Measurements from ENCODE around the gene WWP2.
"Not testable (repeated sequence)": the region's sequence is repeated elsewhere in the genome, so short reads cannot be mapped to it uniquely, and the experiment has no call there.

Gene WWP2

DNA sequence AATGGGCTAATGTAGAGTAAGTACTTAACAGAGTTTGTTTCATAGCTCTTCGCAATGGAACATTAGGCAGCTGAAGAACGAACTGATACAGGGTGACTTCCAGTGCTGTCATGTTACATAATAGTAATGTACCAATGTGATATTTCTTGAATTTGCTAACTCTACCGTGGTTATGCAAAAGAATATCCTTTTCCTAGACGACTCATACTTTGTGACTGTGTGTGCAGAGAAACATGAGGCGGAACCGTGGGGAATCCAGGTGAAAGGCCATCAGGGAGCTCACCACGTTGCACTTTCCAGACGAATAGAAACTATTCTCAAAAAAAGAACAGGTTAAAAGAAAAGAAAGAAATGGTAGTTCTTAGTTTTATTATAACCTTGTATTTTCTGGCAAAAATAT, 20.6 kb upstream of the WWP2 start:
- Mint-ChIP-seq H3K27me3 (no peaks in the 10 kb centered on the region), H3K27ac (no peak overlapping the region), H3K4me1 (peaks cover 12% of the 10 kb centered on the region), H3K4me3 (no peak overlapping the region), H3K9me3 (no peaks in the 10 kb centered on the region)
- DNase-seq (no peak), ATAC-seq (no peak)

DNA sequence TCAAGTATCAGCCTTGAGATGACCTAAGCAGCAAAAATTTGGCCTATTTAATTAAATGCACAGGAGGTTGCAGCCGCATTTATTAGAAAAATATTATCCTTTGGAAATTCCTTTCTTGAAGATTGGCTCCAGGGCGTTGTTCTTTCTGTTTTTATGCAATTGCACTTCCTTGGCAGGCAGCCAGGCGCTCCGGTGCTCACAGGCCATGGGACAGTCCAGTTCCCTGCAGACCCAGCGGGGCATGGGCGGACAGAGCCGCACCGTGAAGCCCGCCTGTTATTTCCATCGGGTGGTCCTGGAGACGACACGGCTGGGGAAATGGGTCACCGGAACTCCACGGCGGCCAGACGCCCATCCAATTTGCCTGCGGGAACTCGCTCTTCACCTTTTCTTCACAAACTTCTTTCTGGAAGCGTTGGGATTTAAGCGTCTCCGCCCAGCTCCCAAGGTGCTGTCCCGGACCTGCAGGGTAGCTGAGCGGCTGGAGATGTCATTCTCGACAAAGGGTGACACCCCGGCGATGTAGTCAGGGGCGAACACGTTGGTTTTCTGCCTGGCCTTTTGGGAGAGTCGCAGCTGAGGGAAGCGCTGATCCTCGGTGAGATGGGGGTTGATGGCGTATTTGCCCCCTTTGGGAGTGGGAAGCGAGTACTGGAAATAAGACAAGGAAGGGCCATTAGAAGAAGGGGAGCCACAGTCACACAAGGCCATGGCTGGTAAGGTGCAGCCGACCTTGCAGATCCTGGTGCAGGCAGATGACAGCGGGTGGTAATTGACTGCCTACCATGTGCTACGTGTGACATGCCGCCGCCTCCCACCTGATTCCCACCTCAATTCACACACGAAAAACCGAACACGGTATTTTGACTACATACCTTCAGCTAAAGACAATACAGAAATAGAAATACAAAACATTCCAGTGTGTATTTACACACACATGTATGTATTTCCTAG, 19.9 kb upstream of the WWP2 start:
- ATAC-seq (no peak), DNase-seq (no peak)
- Mint-ChIP-seq H3K4me3 (no peak overlapping the region), H3K27ac (peak overlapping the region; percentile 40 to 80), H3K9me3 (no peaks in the 10 kb centered on the region), H3K4me1 (peaks cover 12% of the 10 kb centered on the region), H3K27me3 (no peaks in the 10 kb centered on the region)

GRCh38 chr16:69744363-69745231, 17.5 kb upstream of the WWP2 start:
- no peaks in the 10 kb centered on the region for H3K27me3 Mint-ChIP-seq
- ATAC-seq: no peak
- DNase-seq: no peak
- H3K9me3 Mint-ChIP-seq: no peaks in the 10 kb centered on the region
- peak overlapping the region in 1 of 2 donors; percentile 67 for H3K27ac Mint-ChIP-seq
- H3K4me3 Mint-ChIP-seq: no peak overlapping the region
- H3K4me1 Mint-ChIP-seq: peaks cover 12% of the 10 kb centered on the region

DNA sequence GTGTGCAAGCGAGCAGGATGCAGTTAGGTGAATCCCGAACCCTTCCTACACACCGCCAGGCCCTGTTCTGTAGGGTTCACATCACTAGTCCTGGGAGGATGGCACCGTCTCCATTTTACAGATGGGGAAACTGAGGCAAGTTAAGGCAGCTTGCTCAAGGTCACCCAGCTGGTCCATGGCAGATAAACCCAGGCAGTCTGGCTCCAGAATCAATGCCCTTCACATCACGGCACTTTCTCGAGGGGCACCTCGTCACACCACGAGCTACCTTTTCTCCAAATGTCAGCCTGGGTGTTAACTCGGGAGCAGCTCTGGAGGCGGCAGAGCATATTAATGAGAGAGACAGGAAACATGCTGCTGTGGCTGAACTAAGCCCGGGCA, 16.9 kb upstream of the WWP2 start:
- Mint-ChIP-seq H3K27ac (no peak overlapping the region), H3K9me3 (no peaks in the 10 kb centered on the region), H3K4me3 (no peak overlapping the region), H3K4me1 (peaks cover 12% of the 10 kb centered on the region), H3K27me3 (no peaks in the 10 kb centered on the region)
- ATAC-seq: no peak
- no peak for DNase-seq

GRCh38 chr16:69745959-69746358, 16.2 kb upstream of the WWP2 start:
- peak overlapping the region; percentile 74 to 77 for H3K27ac Mint-ChIP-seq

GRCh38 chr16:69747115-69747514, 15.0 kb upstream of the WWP2 start:
- no peak for DNase-seq
- ATAC-seq: no peak
- Mint-ChIP-seq H3K4me1 (peaks cover 16% of the 10 kb centered on the region), H3K4me3 (no peak overlapping the region), H3K27me3 (no peaks in the 10 kb centered on the region), H3K9me3 (no peaks in the 10 kb centered on the region), H3K27ac (peak overlapping the region in 1 of 2 donors; percentile 44)

More at GRCh38 chr16:69745959-69746358, 16.2 kb upstream of the WWP2 start:
- ATAC-seq: no peak
- DNase-seq: no peak
- Mint-ChIP-seq H3K4me1 (peaks cover 12% of the 10 kb centered on the region), H3K27me3 (no peaks in the 10 kb centered on the region), H3K9me3 (no peaks in the 10 kb centered on the region), H3K4me3 (no peak overlapping the region)

GRCh38 chr16:69748694-69749345, 13.3 kb upstream of the WWP2 start:
- Mint-ChIP-seq H3K4me3 (no peak overlapping the region), H3K27me3 (no peaks in the 10 kb centered on the region), H3K9me3 (no peaks in the 10 kb centered on the region), H3K27ac (peak overlapping the region in 1 of 2 donors; percentile 48), H3K4me1 (peaks cover 33% of the 10 kb centered on the region)
- no peak for ATAC-seq
- DNase-seq: no peak

DNA sequence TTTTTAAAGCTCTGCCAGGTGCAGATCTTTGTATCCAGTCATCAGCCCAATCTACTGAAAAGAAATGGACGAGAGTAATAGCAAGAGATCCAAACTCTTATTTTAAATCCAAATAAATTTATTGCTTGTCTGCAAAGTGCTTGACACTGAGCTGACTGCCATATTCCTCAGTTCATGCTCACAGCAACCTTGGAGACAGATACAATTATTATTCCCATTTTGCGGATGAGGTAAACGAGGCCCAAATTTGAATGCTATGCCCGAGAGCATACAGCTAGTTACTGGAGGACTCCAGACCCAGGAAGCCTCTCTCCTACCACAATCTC, 8.0 kb upstream of the WWP2 start:
- Mint-ChIP-seq H3K4me3 (peak overlapping the region; percentile 99 to 100), H3K27me3 (no peaks in the 10 kb centered on the region), H3K4me1 (peaks cover 34% of the 10 kb centered on the region), H3K27ac (peak overlapping the region; percentile 99 to 100), H3K9me3 (no peaks in the 10 kb centered on the region)
- ATAC-seq (no peak), DNase-seq (no peak)

DNA sequence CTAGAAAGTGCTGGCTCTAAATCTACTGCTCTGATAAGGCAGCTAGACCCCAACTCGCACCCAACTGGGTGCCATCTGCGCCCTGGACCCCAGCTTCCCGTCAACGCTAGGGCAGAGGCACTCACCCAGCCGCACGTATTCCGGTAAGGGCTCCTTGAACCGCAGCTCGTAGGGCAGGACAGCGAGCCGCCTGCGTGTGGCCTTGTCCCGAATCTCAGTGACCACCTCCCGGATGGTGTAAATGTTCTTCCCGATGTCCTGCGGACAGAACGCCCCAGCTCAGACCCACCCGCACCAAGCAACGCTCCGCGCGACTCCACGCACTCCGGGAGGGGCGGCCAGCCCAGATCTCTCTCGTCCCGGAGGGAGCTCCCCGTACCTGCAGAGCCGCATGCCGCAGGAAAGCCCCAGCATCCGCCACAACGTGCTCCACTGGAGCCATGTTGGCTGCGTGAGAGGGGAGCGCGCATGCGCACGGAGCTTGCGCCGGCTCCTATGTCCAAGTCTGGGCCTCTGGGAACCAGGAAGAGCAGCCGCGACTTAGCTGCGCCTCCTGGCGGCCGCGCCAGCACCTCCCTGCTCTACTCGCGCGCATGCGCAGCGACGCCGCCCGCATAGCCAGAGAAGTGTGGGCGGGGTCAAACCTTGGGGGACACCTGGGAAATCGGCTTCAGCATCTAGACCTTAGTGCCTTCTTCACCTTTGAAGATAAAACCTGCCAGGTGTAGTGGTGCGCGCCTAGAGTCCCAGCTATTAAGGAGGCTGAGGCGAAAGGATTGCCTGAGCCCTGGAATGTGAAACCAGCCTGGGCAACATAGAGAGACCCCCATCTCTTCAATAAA, 7.4 kb upstream of the WWP2 start, which contains the start of gene NOB1:
TSS of gene NOB1 (minus strand) at position 458 of the 842 bp plus-strand sequence. CDS start at position 442, 16 bp downstream.
- DNase-seq (peak; percentile 98), ATAC-seq (peak; percentile 98)
- peak within 1 kb of the TSS; percentile 99 to 100 for H3K4me3 Mint-ChIP-seq
- no peaks in the 10 kb centered on the region for H3K9me3 Mint-ChIP-seq
- H3K27me3 Mint-ChIP-seq: no peaks in the 10 kb centered on the region
- H3K27ac Mint-ChIP-seq: peak within 1 kb of the TSS; percentile 99 to 100
- H3K4me1 Mint-ChIP-seq: peaks cover 34% of the 10 kb centered on the region

DNA sequence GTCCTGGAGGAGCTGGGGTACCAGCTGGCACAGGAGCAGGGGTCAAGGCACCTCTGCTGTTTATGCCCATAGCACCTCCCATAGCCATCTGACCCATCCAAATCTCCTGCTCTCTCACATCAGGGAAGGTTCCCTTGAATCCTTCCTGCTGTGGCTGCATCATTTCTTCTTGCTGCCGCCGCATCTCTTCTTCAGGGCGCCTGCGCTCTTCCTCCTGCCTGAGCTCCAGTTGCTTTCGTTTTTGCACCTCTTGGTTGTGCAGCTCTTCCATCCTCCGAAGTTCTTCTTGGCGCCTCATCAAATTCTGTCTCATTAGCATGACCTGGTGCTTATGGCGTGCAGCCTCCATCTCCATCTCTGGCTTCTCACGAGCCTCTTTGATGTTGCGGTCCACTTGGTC, 5.4 kb upstream of the WWP2 start:
- Mint-ChIP-seq H3K27ac (no peak overlapping the region), H3K27me3 (no peaks in the 10 kb centered on the region), H3K9me3 (no peaks in the 10 kb centered on the region), H3K4me3 (peak overlapping the region in 1 of 2 donors; percentile 27), H3K4me1 (peaks cover 39% of the 10 kb centered on the region)
- ATAC-seq (no peak), DNase-seq (no peak)

GRCh38 chr16:69757375-69757774, 4.8 kb upstream of the WWP2 start:
- H3K9me3 Mint-ChIP-seq, H3K27ac Mint-ChIP-seq, ATAC-seq, H3K27me3 Mint-ChIP-seq, H3K4me3 Mint-ChIP-seq, DNase-seq: not testable (repeated sequence)
- peaks cover 38% of the 10 kb centered on the region for H3K4me1 Mint-ChIP-seq

DNA sequence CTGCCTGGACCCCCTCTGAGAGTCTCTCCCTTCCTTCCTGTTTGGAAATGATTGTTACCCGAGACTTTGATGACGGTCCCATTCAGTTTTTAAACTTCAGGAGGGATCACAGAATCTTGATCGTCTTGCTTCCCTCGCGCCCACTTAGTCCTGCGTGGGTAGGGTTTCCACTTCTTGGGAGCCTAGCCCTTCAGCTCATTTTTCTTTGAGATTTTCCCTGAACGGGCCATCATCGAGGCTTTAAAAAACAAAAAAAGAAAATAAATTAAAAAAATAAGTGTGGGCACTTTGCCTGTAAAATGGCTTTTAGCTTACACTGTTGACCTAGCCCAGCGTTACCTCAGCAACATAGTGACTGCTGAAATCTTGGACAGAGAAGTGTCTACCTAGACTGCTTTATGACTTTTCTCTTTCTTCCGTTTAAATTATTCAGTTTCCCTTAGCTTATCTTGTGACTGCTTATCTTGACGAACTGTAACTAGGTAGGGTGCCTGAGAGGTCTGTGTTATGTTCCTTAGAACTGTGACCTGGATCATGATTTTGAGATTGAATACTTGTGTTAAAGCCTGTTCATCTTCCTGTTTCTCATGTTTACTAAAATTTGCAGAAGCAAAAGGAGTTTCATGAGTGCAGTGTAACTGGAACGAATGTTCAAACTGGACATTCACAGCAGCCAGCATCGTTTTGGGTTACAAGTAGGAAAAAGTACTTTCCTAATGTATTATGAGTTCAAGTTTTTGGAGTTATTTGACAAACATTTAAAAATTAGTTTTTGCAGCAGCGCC, 874 bp downstream of the WWP2 start:
- H3K27ac Mint-ChIP-seq: peak overlapping the region; percentile 97
- no peaks in the 10 kb centered on the region for H3K9me3 Mint-ChIP-seq
- H3K4me1 Mint-ChIP-seq: peaks cover 52% of the 10 kb centered on the region
- H3K27me3 Mint-ChIP-seq: no peaks in the 10 kb centered on the region
- H3K4me3 Mint-ChIP-seq: peak overlapping the region; percentile 86 to 95
- peak; percentile 24 for ATAC-seq
- DNase-seq: no peak

DNA sequence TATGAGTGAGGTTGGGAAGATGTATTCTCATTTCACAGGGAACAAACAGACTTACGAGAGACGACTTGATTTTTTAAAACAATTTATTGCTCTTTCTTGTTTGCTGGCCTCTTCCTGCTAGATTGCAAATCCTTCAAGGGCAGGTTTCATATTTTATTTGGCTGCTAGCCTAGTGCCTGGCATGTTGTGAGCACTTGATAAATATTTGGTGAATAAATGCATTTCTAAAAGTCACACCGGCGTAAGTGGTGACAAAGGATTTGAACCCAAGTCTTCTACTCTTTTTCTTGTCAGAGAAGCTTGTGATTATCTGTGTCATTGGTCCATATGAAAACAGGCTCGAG, 1.4 kb downstream of the WWP2 start:
- no peaks in the 10 kb centered on the region for H3K27me3 Mint-ChIP-seq
- H3K4me1 Mint-ChIP-seq: peaks cover 55% of the 10 kb centered on the region
- H3K27ac Mint-ChIP-seq: peak overlapping the region in 1 of 2 donors; percentile 67
- no peaks in the 10 kb centered on the region for H3K9me3 Mint-ChIP-seq
- DNase-seq (no peak), ATAC-seq (no peak)
- H3K4me3 Mint-ChIP-seq: peak overlapping the region in 1 of 2 donors; percentile 95

Data from stimulated activated naive CD8-positive, alpha-beta T cell treated with anti-CD3 and anti-CD28 coated beads, Interleukin-15, amount 100 ng/mL, for 72 hours (primary cell).